Hepatic stellate cell (primary cell): ENCODE results near the gene PARD3B.

Source experiments
- DNase-seq: peaks from one replicate; pipeline ENCODE4 v3.0.0; 2011; ENCODE audit warnings: low spot score

Gene PARD3B

GRCh38 chr2:204705243-204705932 lies 160.1 kb downstream of the PARD3B start:
- DNase-seq, result no peak

- DNase-seq, result peak; percentile 16
These were observed 161.7 kb downstream of the PARD3B start for GRCh38 chr2:204706939-204707338.

- no peak for DNase-seq
These were observed 167.9 kb downstream of the PARD3B start for GRCh38 chr2:204713211-204713610.

GRCh38 chr2:204715361-204715760 lies 170.1 kb downstream of the PARD3B start:
- DNase-seq, result no peak

- no peak for DNase-seq
These were observed 172.3 kb downstream of the PARD3B start for GRCh38 chr2:204717591-204717990.

GRCh38 chr2:204718607-204719006 lies 173.3 kb downstream of the PARD3B start:
- DNase-seq, result no peak

GRCh38 chr2:204720874-204721273 lies 175.6 kb downstream of the PARD3B start:
- no peak for DNase-seq

GRCh38 chr2:204722207-204722606 lies 176.9 kb downstream of the PARD3B start:
- no peak for DNase-seq

DNA sequence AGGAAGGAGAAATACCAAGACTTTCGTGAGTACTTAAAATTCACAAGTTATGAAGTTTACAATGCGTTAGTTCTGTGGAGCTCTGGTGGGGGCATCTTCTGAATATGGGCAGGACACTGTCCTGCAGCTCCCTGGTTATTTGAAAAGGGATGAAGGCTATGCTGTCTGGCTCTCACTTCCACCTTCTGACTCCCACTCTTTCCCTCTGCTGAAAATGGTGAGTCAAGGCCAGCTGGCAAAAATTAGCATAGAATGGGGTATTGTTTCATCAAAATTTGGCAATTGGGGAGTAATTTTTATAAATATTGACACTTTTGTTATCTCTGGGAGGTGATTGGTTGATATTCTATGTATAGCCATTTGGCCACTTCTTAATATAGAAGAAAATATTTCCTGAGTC lies 177.4 kb downstream of the PARD3B start:
- no peak for DNase-seq

DNA sequence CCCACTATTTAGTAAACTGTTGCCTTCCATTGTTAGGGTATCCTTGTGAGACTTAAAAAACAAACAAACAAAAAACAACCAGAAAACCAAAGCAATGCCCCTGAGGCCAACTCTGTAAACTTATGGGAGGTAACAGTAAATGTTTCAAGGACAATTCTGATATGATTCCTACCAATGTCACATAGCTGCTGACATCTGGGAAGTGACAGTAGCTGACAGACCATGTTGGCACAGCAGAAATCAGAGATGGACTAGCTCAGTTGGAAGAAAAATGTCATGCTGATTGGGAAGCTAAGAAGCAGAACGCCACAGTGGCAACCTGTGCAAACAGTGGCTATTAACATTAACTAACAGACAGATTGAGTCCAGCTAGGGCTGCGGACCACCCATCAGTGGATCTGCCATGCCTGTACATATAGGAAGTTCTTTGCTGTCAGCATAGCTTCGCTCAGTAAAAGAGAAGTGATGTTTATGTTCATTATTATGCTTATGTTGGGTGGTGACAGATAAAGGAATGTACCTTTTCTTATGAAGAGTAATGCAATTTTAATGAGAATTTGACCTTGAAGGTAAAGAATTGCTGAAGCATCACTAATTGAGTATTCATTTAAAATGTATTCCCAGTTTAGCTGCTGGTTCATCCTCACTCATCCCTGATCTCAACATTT lies 180.6 kb downstream of the PARD3B start:
- no peak for DNase-seq

DNA sequence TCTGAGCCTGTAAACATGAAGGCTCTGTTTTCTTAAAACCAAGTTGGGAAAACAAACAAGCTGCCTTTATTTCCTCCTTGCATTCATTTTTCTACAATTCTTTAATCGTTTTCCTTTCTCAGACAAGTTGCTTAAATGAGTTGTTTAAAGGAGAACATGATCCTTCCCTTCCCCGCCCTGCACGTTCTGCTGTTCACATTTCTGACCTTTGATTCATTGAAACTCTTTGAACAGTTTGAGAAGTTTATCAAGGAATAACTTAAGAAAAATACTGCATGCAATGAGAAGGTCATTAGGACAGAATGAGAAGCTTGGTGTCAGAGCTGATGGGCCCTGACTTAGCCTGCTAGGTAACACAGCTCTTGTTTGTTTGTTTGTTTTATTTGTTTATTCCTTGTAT lies 181.6 kb downstream of the PARD3B start:
- no peak for DNase-seq

DNA sequence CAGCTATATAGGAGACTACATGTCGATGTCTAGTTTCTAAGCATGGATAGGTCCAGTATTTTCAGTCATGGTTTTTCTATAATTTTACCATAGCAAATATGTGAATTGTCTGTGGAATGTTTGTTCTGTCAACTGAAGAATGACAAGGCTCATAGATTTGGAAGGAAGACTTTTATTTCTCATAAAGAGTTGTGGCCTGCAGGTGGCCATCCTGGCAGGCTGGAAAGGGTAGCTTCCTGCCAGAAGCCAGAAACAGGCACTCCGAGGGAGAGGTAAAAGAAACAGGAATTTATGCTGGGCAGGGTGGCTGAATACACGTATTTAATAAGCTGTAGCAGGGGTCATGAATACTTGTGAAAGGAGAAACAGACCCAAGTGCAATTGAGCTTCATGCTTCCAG lies 182.1 kb downstream of the PARD3B start:
- DNase-seq, result no peak

DNA sequence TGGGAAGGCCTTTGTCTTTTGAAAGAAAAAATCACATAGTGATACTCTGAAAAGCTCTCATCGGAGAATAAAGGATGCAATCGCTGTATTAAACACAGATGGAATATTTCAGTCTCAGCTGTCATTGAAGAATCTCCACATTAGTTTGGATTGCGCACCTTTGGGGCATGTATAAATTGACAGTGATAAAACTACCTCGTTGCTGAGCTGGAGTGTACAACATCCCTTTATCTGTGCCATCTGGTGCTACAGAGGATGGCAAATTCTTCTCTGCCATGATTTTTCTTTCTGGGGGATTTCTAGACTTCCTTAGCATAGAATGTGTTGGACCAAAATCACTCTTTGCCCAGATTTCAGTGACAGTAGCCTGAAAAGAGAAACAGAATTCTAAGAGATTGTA lies 185.3 kb downstream of the PARD3B start:
- DNase-seq, result no peak

DNA sequence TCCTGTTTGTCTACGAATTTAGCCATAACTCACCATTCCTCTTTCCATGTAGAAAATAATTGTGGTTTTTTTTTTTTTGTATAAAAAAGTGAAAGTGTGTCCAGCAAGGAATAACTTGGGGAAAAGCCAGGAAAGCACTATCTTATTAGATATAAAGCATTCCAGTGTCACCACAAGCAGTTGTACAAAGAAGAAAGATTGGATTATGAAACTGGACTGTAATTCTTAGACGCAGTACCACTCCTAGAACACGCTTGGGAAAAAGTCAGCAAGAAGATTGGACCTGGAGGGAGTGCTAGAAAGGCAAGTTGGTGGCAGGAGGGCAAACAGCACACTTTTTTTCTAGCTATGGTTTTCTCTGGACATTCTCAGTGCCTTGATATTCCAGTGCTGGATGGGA lies 186.7 kb downstream of the PARD3B start:
- DNase-seq, result peak; percentile 17

DNA sequence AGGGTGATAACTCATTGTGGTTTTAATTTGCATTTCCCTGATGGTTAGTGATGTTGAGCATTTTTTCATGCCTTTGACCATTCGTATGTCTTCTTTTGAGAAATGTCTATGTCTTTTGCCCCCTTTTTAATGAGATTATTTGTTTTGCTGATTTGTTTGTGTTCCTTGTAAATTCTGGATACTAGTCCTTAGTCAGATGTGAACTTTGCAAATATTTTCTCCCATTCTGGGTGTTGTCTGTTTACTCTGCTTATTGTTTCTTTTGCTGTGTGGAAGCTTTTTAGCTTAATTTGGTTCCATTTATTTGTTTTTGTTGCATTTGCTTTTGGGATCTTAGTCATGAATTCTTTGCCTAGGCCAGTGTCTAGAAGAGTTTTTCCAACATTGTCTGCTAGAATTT lies 192.0 kb downstream of the PARD3B start:
- no peak for DNase-seq

GRCh38 chr2:204738721-204739120 lies 193.4 kb downstream of the PARD3B start:
- no peak for DNase-seq

DNA sequence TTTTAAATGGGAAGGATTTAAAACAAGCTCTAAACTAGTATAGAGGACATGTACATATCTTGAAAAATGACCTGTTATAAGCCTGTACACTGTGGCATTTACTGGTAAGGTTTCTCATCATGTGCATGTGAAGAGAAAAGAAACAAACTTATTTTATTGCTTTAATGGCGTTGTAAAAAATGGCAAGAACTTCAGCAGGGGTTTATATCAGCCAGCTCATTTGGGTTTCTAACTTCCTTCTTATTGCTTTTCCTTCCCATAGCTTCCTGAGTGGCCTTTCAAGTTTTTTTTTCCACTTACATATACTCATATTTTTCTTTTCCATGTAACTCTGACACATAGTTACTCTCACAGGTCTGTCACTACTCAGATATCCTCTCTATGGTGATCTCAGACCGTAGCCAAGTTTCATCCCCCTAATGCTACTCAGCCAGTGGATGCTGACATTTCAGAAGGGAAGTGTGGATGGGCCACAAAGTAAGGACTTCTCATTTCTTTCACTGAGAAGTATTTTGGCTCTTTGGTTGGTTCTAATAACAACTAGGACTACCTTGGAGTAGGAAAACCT lies 198.2 kb downstream of the PARD3B start:
- peak; percentile 2 for DNase-seq

- DNase-seq, result no peak
These were observed 199.2 kb downstream of the PARD3B start for GRCh38 chr2:204744506-204744905.

DNA sequence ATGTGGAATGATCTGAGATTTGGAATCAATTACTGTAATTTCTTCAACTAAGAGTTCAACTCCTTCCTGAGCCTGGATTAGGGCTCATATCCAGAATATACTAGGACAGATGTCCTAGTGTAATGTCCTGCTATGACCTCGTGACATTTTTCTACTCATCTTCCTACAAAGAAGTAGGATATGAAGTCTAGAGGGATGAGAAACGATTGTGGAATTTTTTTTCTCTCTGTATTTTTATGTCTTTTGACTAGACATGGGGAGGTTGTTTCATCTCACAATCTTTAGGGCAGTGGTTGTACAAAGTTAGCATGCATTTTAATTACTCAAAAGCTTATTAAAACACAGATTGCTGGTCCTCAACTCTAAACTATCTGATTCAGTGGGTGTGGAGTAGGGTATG lies 203.0 kb downstream of the PARD3B start:
- no peak for DNase-seq

DNA sequence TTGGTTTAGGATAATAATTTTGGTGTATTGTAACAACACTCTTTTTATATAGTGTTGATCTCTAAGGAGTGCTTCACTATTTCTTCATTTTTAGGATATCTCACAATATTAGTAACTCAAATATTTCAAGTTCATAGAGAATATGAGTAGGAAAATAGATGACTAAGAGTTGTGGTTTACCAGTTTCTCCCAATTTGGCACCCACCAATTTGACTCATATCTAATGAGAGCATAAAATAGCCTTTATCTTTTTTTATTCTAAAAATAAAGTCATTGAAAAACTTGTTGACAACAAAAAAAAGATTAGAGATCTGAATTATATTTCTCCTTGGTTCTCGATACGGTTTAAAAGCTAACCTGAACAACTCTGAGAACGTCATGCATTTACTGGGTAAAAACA lies 204.0 kb downstream of the PARD3B start:
- DNase-seq, result peak; percentile 11

GRCh38 chr2:204750389-204750788 lies 205.1 kb downstream of the PARD3B start:
- no peak for DNase-seq

- DNase-seq, result no peak
These were observed 206.2 kb downstream of the PARD3B start for GRCh38 chr2:204751472-204751871.

- DNase-seq, result no peak
These were observed 208.6 kb downstream of the PARD3B start for GRCh38 chr2:204753841-204754240.

DNA sequence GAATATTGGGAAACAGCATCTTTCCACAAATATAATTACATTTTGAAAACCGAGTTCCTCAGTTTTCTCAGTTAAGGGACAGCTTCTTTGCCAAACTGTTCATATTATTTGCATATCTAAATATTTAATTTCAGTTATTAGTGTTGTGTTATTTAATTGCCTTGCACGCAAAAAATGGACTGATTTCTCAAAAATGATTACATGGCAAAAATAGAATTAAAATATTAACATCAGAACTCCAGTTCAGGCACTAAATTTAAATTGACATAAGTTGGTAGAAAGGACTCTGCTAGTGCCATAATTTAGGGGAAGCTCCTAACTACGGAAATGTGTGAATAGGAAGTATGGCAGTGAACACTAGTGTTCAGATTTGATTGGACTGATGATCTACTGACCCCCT lies 209.6 kb downstream of the PARD3B start:
- no peak for DNase-seq
